IMR-90 (cell line): Measurements from ENCODE around the gene RPS6KA2.

ENCODE experiments used
- RCOR1 ChIP-seq: IDR thresholded peaks from 2 replicates; pipeline ENCODE4 v1.6.1; 2012; ENCODE audit warnings: mild to moderate bottlenecking, low read length, improper control_type of control experiment; ENCODE audit not compliant: insufficient replicate concordance
- RFX5 ChIP-seq: IDR thresholded peaks from 2 replicates; pipeline ENCODE4 v1.8.0; 2012; ENCODE audit warnings: low read depth, mild to moderate bottlenecking, low read length, moderate library complexity
- TF ChIP-seq, protein P1 (sequence below): conservative IDR thresholded peaks from 2 replicates; pipeline ENCODE4 v1.5.1; 2012; ENCODE audit warnings: mild to moderate bottlenecking, low read depth, low read length, improper control_type of control experiment

- TF ChIP-seq, protein P1, sequence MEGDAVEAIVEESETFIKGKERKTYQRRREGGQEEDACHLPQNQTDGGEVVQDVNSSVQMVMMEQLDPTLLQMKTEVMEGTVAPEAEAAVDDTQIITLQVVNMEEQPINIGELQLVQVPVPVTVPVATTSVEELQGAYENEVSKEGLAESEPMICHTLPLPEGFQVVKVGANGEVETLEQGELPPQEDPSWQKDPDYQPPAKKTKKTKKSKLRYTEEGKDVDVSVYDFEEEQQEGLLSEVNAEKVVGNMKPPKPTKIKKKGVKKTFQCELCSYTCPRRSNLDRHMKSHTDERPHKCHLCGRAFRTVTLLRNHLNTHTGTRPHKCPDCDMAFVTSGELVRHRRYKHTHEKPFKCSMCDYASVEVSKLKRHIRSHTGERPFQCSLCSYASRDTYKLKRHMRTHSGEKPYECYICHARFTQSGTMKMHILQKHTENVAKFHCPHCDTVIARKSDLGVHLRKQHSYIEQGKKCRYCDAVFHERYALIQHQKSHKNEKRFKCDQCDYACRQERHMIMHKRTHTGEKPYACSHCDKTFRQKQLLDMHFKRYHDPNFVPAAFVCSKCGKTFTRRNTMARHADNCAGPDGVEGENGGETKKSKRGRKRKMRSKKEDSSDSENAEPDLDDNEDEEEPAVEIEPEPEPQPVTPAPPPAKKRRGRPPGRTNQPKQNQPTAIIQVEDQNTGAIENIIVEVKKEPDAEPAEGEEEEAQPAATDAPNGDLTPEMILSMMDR, result no peak
- TF ChIP-seq RCOR1, result no peak
- no peak for TF ChIP-seq RFX5
These were observed 247.3 kb downstream of the RPS6KA2 start for GRCh38 chr6:166379800-166380199.
